ENCODE results near the gene OSBPL3.

The OSBPL3 gene

DNA sequence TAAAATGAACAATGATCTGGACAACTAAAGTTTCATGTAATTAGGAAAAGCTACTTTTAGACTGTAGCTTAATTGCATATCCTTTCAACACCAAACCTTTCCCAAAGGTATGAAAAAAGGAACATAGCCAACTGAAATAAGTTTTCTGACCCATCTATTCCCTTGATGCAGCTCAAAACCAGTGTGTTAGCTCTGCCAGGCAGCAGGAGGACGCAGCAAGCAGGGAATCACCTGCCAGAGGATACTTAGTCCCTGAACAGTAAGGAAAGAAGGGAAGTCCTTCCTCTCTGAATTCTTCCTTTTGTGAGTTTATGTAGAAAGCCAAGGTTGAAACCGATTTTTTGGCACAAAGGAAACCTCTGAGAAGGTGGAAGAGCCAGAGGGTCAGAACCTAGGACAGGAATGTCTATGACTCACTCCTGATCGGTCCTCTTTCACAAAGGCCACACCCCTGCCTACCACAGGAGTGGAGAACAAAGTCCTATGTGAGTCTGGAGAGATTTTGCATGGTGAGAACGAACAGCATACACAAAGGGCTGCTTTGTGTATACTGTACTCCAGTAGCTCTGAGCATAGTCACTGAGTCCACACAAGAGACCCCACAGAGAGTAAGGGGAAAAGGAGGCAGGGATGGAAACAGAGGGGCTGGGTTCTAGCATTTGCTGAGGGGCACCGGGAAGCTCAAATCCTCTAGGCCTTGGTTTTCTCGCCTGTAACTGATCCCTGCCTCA, 153.9 kb downstream of the OSBPL3 start:
- DNase-seq, result no peak

DNA sequence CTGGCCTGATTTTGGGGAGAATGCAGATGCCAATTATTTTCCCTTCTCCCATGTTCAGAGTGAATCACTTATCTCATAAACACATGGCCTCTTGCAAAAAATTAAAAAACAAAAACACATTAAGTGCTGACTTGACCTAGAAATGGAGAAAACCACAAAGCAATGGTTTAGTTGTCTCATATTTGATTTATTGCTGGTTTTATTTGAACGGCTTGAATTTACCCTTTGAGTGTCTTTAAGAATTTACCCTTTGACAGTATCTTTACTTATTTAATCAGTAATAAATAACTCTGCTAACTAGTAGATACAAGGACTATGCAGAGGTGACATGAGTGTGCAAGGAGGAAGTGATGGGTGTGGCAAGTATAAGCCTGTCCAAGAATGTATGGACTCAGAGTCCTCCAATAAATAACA, 154.6 kb downstream of the OSBPL3 start:
- no peak for DNase-seq

DNA sequence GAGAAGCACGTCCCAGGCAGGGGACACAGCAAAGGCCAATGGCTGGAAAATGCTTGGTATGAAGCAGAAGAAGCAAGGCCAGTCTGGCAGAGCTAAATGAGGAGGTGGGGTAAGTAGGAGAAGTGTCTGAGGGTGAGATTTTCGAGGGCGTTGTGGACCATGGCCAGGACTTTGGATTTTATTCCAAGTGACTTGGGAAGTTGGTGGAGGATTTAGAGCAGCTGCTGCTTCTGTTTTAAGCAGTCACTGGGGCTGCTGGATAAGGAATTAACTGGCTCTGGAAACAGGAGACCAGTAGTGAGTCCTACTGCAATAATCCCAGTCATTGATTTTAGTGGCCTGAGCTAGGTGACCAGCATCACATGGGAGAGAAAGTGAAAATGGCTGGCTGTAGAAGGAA, 155.1 kb downstream of the OSBPL3 start:
- peak; percentile 21 for DNase-seq

DNA sequence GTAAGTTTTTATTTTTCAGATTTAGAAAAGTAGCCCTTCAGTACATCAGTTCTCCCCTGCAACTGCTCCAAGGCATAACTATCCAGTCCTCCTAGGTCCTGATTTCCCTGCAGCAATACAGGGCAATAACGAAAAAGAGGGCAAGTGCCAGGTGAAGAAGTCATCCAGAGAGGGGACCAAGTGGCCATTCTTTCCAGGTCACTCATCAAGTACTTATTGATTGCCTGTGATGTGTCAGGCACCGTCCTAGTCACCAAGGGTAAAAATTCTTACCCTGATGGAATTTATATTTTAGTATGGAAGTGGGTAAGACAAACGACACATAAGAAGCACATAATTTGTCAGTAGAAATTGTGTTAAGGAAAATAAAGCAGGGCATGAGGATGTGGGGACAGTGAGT, 155.6 kb downstream of the OSBPL3 start:
- no peak for DNase-seq

DNA sequence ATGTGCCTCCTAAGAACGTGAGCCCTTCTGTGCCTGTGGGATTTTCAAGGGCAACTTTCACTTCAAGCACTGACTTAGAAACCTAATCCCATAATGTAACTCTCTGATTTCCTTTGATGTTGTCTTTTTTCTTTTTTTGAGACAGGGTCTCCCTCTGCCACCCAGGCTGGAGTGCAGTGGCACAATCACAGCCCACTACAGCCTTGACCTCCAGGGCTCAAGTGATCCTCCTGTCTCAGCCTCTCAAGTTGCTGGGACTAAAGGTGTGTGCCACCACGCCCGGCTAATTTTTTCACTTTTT, 158.3 kb downstream of the OSBPL3 start:
- no peak for DNase-seq

DNA sequence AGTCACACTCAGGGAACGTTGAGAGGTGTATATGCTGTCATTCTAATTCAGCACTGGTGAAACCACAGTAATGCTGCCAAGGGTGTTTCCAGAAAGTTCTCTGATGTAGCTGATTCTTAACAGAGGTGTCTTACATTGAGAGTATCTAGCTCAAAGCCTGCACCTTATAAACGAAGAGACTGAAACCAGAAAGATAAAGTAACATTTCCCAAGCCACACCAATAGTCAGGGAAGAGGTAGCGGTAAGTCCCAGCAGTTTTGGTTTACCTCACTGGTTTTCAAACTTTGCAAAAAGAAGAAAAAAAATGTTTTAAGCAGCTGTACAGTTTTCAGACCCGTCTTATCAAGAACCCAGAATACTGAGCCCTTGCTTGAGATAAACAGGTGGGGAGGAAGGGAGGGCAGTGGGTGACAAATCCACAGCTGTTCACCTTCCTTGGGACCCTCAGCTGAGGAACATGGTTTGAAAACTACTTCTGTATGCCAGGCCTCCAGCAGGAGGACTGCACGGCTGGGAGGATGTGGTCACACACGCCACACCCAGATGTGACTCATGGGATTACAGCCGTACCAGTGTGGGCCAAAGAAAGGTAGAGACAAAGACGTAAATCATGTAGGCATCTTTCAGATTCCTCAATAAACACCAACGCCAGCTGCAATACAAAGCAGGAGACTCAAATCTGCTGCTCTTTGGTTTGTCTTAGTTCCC, 158.8 kb downstream of the OSBPL3 start:
- peak; percentile 15 for DNase-seq

DNA sequence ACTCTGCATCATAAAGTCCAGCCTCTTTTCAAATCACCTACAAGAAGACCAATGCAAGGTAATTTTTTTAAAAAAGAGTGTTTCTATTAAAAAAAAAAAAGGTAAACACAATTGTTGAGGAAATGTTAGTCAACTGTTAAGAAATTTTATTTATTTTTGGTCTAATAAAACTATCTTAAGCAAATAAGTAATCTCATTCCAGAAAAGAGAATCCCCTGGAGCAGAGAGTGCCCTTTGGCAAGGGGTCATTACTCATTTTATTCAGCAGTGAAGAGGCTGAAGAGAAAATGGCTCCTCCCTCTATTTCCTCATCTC, 159.3 kb downstream of the OSBPL3 start:
- DNase-seq, result no peak

DNA sequence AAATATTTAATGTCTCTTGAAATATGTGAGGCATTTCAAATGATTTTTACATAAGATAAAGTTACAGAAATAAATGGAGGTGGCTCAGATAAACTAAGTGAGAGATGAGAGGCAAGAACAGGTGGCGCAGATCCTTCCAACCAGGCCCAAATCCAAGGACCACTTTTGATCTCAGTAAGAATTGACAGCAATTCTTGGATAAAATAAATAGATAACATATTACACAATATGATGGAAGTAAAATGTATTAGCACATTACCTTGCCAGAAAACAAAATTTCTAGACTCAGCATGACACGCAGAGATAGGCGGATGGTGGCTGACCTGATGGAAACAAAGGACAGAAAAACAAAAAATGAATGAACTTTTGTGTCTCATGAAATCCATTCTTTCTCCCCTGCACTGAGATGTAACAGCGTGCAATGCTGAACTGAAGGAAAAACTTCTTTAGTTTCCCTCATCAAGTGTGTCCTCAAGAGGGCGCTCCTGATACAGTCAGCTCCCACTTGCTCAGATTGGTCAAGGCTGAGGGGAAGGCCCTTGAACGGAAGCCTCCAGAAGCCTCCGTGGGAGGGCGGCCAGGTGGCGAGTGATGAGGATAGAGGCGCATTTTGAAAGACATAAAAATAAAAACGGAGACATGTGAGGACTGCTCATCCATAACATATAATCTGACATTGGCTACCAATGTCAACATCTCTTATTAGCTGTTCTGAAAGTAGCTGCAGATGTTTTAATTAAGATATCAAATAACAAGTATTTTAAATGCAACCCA, 159.9 kb downstream of the OSBPL3 start:
- DNase-seq, result peak; percentile 89

DNA sequence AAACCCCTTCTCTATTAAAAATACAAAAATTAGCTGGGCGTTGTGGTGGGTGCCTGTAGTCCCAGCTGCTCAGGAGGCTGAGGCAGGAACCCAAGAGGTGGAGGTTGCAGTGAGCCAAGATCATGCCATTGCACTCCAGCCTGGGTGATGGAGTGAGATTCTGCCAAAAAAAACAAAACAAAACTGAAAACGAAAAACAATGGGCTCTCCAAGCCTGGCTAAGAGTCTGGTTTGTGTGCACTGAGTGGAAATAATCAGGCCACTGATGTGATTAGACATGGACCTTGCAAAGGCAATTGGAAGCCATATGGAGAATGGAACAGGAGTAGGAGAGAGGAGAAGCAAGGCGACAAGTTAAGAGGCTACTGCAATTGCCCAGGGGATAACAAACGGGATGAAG, 162.6 kb downstream of the OSBPL3 start:
- peak; percentile 3 for DNase-seq

DNA sequence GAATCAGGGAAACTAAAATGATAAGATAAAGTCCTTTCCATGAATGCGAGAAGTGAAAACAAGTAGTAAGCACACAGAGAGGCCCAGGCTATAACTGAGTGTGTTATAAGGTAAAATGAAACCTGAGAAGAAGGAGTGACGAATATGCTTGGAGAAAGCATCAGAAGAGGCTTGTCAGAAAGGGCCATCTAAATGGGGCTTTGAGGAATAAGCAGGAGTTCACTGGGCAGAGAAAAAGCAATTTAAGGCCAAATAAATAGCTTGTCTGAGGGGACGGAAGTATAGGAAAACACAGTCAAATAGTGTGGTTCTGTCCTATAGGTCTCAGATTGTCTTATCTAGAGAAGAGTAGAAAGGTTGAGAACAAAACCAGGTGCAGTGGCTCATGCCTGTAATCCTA, 163.1 kb downstream of the OSBPL3 start:
- DNase-seq, result no peak

DNA sequence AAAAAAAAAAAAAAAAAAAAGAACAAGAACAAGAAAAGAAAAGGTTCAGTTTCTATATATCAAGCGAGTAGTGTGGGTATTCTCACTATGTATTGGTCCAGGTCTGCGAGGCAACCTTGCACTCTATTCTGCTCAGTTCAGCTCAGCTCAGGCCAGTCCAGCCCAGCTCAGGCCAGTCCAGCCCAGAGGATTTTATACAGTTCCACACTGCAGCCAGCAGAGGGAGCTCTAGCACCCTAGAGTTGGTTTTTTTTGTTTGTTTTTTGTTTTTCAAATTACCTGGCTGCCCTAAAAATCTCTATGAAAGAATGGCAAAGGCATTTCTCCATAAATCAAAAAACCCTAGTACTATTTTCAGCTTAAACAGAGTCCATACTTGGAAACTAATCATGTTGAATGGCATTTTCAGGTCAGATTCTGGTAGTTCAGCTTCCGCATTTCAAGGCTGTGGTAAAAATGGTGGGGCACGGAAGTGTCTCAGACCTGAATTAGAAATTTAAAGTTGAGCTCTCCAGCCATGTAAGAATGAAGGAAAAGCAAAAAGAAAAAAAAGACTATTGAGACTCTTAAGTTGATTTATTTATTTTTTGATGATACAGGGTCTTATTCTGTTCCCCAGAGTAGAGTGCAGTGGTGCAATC, 167.6 kb downstream of the OSBPL3 start:
- DNase-seq, result peak; percentile 51

DNA sequence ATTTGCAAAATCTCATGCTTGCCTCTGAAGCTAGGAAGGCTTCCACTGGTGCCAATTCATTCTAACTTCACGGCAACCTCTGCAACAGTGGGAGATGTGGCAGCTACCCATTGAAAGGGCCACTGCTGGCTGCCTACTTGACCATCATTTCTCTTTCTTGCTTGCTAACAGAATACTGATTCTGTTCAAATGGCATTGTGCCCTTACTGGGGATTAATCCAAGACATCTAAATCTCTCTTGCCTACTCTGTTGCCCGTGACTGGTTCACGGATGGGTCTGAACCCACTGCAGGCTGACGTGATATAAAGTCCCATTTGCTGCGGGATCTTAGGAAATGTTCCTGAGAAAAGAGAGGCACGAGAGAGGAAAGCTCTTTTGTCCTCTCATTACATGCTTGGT, 171.5 kb downstream of the OSBPL3 start:
- DNase-seq, result no peak

DNA sequence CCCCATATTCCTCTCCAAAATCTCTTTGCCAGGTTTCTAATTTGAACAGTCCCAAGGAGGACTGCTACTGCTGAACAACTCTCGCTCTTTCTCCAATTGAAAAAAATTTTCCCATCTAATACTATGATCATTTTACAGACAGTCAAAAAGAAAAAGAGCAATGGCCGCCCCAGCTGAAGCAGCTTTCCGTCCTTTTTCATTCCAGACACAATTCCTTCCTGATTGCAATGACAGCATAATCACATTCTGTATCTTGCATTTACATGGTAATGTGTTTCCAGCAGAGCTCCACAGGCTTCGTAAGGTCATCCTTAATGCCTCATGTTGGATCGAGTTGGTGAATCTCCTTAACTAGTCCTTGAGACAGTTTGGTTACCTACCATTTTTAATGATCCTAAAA, 177.7 kb downstream of the OSBPL3 start:
- DNase-seq, result no peak

DNA sequence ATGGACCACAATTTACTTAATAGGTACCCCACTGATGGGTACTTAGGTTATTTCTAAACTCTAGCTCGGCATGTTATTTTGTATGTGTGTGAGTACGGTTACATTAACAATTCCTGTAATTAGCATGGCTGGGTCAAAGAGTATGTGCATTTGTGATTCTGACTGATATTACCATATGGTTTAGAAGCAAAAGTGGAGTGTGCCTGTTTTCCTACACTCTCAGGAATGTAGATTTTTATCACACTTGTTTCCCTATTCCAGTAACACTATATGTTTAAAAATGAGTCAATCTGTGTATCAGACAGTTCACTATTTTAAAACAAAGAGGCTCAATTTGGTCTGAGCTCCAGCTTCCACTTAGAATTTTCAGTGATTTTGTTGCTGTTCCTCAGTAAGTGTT, 178.1 kb downstream of the OSBPL3 start:
- DNase-seq, result no peak

DNA sequence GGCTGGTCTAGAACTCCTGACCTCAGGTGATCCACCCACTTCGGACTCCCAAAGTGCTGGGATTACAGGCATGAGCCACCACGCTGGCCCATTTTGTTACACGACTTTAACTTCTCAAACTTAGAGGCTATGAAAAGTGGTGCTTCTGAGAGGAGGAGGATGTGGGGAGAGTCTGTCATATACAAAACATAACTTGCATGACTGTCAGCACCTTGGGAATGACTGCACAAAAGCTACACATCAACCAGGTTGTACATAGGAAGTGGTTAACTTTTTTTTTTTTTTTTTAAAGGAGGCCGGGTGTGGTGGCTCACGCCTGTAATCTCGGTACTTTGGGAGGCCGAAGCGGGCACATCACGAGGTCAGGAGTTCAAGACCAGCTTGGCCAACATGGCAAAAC, 179.3 kb downstream of the OSBPL3 start:
- no peak for DNase-seq

DNA sequence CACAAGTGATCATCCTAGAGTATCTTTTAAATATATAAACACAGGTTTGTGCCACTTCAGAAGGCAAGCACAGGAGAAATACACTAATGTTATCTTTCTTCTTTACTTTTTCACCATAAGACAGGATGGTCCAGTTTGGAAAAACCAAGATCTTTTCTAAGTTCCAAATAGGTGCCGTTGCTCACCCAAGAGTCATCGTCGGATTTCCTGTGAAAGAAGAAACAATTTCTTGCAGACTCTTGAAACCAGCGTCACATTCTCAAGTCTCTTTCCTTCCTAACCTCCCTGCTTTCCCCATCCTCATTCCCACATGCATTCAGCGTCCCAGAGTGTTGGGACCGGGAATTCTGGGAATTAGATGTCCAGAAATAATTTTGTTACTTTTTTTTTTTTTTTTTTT, 179.9 kb downstream of the OSBPL3 start:
- no peak for DNase-seq

DNA sequence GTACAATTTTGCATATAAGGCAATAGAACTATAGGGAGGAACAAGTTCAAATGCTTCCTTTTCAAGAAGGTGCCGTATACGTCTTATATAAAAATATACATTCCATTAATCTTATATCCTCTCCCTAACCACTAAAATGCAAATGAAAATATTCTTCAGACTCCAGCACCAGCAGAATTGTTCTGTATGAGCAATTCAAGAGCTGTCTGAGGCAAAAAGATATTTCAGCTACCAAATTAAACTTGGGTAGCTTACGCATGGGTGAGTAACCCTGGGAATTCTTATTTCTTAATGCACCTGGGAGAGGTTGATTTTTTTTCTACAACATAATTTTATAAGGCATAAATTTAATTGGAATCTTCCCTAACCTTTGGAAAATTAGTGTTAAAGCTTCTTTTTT, 180.5 kb downstream of the OSBPL3 start:
- no peak for DNase-seq

DNA sequence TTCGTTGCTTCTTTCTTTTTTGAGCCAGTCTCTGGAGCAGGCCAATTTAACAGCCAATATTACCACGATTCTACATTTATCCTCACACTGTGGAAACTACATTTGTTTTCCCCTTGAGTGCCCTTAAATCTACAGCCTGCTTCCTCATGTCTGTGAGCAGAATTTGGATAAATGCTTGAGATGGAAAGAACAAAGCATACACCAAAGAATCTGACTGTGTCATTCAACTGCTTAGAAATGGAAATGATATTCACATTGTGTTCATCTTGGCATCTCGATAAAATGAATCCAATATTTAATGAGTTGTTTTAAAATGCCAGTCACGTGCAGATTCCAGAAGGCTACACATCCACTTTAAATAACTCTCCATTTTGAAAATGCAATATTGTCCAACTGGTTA, 181.7 kb downstream of the OSBPL3 start:
- DNase-seq, result no peak

DNA sequence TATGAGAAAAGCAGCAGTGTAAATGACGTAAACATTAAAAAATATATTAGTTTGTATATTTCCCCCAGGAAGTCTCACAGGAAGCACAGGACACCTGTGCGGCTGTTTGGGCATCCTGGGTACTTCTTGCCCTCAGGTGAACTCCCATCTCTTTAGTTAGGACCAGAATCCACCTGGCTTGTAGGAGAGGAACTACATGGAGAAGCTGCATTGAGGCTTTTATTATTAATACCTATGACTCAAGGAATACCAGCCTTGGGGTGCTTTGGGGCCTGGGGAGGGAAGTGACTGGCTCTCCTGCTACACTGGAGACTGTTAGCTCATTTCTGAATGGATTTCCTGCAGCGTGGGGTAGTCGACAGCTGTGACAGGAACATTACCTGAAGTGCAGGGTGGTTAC, 182.7 kb downstream of the OSBPL3 start:
- DNase-seq, result no peak

DNA sequence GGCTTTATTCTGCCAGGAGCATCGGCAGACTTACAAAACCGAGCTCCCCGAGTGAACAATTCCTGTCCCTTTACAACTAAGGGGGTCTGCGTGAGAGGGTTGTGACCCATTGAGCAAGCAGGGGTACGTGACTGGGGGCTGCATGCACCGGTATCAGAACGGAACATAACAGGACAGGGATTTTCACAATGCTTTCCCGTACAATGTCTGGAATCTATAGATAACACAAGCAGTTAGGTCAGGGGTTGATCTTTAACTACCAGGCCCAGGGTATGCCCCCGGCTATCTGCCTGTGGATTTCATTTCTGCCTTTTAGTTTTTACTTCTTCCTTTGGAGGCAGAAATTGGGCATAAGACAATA, 184.6 kb downstream of the OSBPL3 start:
- DNase-seq, result no peak

DNA sequence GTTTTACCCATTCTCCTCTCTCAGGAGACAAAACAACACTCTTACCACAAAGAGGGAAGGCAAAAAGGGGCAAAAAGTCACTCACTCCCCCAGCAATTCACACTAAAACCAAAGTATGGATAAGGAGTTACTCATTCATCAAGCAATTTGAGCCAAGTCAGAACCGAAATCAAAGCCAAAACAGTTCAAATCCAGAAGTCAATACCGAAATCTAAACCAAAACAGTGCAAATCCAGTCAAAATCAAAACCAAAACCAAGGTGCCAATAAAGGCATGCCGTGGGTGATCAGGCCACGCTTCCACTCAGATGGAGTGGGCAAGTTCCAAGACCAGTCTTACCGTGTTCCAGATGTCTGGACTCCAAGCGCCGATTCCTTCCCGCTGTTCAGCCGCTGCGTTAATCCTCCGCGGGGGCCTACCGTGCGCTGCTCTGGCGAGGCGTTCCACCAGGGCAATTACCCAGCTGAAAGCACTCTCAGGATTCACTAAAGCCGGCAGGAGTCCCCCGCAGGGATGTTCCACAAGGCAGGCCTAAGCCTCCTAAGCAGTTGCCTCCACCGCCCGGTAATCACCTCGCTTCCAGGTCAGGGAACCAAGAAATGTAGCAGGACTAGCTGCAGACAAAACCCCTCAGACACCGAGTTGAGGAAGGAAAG, 185.1 kb downstream of the OSBPL3 start:
- DNase-seq, result peak; percentile 4

DNA sequence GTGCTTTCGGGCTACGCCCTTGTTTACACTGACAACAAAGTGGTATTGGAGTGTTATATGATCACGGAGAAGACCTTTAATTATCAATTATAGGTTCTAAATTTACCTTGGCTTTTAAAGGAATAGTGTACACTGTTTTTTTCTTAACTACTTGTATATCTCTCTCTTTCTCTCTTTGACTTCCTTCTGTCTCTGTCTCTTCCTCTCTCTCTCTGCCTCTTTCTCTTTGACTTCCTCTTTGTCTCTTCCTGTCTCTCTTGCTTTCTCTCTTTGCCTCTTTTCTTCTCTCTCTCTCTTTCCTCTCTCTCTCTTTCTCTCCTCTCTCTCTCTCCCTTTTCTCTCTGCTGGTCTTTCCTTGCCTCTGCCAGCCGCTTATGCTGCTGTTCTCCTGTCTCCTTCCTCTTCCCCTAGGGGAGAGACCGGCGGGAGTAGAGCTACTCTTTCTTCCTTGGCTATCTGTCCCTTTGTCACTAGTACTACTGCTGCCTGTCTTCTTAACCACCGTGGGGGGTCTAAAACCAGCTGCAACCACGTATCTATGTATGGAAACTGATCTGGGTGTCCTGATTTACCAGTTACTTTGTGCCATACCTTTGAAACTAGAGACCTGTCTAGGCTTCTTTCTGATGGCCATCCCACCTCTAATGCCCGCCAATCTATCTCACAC, 185.9 kb downstream of the OSBPL3 start:
- DNase-seq, result no peak

Measured in NCI-H82 (cell line).